GM19351 (cell line): ENCODE measurements around the gene COX6B2.

Source experiments
- ATAC-seq: cut with Tn5 transposase; IDR thresholded peaks from one replicate; pipeline ENCODE4 v1.9.1; 2021; ENCODE audit warnings: mild to moderate bottlenecking, moderate library complexity; ENCODE audit not compliant: unreplicated experiment

COX6B2 gene

GRCh38 chr19:55315956-55316525 lies 38.5 kb downstream of the COX6B2 start:
- ATAC-seq = no peak

GRCh38 chr19:55314396-55314795 lies 40.1 kb downstream of the COX6B2 start:
- ATAC-seq = no peak

DNA sequence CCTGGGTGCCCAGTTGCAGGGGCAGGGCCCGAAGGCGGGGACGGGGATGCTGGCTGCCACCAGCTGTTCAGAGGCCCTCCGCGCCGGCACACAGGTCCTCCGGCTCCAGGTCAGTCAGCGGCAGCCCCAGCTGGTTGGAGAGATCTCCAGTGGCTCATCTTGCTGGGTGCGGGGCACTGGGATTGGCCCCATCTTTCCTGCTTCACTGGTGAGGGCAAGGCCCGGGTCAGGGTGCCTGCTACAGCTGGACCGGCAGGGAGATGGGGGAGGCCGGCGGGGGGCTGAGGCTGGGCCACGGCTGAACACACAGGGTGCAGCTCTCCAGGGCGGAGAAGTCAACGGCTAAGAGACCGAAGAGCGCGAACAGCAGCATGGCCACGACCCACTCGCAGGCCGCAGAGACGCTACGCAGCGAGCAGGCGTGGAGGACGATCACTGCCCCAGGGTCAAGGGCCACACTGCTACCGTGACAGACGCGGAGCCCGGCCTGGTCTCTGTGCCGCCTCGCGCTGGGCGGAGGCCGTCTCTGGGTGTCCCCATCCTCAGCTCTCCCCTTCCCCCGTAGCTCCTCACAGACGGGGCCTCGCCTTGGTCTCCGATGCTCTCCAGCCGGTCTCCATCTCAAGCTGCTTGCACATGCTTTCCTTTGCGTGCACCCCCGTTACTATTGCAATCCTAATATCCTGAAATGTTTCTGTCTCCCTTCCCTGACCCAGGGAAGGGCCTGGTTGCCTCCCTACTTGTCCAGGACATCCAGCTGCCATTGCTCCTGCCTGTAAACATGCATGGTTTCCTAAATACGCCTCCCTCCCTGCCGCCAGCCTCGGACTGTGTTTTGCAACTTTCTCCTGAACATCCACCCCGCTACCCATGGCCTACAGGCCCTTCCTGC lies 41.7 kb downstream of the COX6B2 start:
- ATAC-seq = no peak

GRCh38 chr19:55311797-55312196 lies 42.7 kb downstream of the COX6B2 start:
- ATAC-seq = no peak

DNA sequence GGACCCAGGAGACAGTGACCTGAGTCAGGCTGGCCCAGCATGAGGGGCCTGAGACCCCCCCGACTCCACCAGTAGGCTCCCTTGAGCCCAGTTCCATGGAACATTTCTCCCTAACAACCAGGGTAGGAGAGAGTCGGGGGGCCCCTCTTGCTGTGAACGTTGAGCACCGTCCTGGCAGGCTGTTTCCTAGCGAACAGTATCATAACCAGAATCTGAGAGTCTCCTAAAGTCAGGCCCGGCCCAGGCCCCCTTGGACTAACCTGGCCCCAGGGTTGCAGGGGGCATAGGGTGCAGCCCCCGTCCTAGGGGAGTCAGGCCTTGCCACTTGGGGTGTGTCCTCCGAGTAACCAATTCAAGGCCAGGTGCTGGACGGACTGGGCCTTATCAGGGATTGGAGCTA lies 43.1 kb downstream of the COX6B2 start:
- ATAC-seq = no peak

DNA sequence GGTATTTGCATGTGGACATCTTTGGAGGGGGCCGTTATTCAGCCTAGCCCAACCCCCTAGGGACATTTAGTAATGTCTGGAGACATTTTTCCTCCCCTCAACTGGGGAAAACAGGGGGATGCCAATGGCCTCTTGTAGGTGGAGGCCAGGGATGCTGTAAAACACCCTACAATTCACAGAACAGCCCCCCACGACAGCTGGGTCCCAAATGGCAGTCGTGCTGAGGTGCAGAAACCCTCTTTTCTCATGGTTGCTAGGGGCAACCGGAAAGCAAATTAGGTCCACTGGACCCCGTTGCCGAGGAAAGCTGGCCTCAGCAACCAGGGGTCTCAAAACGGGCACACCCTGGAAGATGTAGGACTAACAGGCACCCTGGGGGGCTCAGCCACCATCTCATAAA lies 44.0 kb downstream of the COX6B2 start:
- ATAC-seq = no peak

DNA sequence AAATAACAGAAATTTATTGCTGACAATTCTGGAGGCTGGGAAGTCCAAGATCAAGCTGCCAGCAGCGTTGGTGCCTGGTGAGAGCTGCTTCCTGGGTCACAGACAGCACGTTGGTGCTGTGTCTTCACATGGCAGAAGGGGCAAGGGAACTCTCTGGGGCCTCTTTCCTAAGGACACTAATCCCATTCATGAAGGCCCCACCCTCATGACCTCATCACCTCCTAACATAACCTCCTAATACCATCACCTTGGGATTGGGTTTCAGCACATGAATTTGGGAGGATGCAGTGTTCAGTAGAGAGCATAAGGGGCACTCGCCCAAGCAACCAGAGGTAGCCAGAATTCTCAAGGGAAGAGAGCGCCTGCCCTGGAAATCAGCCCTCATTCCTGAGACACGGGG lies 45.1 kb downstream of the COX6B2 start:
- ATAC-seq = no peak

- ATAC-seq = no peak
Measured at GRCh38 chr19:55308281-55308680, 46.2 kb downstream of the COX6B2 start.

DNA sequence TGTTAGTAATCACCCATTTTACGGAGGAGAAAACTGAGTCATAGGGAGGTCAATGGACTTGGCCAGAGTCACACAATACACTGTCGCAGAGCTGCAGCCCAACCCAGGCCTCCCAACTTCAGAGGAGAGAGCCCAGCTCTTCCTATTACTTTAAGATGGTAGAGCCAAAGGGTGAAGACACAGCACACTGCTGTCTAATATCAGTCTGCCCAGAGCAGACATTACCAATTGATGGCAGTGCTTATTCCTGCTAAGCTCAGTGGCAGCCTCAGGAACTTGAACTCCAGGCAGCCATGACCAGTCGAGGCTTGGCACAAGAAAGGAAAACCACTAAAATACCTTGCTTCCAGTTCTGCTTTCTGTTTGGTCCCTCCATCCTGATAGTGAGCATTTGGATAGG lies 47.8 kb downstream of the COX6B2 start:
- ATAC-seq = no peak

DNA sequence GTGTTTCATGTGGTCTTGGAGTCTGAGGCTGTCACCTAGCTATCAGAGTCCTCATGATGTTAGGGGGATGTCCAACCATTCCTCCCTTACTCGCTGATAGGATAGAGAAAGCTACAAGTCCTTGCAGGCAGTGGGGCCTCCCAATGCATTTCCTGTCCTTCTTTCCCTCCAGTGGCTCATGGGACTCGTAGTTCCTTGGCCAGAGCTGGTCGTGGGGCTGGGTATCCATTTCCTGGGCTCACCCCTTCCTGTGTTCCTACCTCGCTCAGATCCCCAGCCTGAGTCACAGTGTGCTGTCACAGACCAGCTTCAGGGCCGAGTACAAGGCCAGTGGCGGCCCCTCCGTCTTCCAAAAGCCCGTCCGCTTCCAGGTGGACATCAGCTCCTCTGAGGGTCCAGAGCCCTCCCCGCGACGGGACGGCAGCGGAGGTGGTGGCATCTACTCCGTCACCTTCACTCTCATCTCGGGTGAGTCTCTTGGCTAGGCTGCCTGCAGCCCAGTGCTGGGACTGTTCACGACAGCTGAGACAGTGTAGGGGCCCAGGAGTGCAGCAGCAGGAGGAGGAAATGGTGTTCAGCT lies 48.4 kb downstream of the COX6B2 start:
- no peak for ATAC-seq

DNA sequence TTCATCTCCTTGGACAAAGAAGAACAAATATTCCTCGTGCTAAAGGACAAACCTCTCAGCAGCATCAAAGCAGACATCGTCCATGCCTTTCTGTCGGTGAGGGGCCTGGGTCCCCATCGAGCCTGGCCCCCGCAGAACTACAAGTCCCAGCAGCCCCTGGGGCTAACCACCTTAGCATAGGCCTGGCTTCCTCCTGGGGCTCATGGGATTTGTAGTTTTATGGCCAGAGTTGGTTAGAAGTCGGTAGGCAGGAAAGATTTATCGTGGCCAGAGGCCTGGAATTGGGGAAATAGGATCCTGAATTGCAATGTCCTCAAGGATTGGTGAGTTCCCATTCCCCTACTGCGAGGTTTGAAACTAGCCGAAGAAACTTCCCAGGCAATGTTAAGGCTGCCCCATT lies 49.0 kb downstream of the COX6B2 start:
- ATAC-seq = no peak

DNA sequence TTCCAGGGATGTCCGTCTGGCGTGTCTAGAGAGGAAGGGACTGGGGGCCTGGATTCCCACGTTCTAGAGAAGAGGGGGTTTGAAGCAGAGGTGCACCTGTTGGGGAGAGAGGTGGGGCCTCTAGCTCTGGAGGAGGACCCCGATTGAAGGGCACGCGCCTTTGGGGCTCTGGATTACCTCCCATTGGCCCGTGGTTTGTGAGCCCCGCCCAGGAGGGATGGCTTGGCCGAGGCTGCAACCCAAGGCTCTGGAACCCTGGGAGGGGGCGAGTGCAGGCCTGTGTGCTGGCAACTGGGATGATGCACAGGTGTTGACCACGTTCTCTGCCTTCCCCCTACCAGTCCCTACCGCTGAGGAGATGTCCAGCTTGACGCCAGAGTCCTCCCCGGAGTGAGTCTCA lies 49.5 kb downstream of the COX6B2 start:
- no peak for ATAC-seq

DNA sequence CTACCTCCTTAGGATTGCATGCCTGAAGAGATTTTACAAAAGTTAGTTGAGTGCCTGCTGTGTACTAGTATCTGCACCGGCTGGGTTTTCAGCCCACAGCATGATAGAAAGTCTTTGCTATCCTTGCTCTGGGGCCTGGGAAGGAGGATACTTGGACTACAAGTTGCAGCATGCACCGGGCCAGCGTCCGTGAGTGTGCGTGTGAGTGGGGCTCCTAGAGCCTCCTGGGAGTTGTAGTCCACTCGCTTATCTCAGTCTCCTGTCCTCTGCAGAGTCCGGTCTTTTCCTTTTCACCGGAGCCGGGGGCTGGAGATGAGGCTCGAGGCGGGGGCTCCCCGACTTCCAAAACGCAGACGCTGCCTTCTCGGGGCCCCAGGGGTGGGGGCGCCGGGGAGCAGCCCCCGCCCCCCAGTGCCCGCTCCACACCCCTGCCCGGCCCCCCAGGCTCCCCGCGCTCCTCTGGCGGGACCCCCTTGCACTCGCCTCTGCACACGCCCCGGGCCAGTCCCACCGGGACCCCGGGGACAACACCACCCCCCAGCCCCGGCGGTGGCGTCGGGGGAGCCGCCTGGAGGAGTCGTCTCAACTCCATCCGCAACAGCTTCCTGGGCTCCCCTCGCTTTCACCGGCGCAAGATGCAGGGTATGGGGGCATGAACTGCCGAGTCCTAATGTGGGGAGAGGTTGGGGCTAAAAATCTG lies 50.1 kb downstream of the COX6B2 start:
- no peak for ATAC-seq

GRCh38 chr19:55303477-55303876 lies 51.0 kb downstream of the COX6B2 start:
- no peak for ATAC-seq

- ATAC-seq = no peak
Measured at GRCh38 chr19:55302318-55302703, 52.2 kb downstream of the COX6B2 start.

- peak; percentile 69 for ATAC-seq
Measured at GRCh38 chr19:55301459-55302317, 52.8 kb downstream of the COX6B2 start.

- ATAC-seq = no peak
Measured at GRCh38 chr19:55300886-55301458, 53.5 kb downstream of the COX6B2 start.

DNA sequence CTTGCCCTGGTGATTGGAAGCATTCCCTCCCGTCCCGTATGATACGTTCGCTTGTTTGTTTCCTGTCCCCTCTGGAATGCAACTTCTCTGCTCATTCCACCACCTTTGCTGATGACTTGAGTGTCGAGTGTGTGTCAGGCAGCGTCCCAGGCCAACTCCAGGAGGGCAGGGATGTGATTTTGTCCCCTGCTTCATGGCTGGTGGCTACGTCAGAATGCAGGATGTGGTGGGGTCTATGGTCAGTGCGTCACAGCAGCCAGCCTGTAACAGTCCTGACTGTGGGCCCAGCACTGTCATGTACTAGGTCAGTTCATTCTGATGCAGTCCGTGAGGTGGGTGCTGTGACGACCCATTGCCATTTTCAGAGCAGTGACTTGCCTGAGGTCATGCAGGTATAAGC lies 54.5 kb downstream of the COX6B2 start:
- ATAC-seq = no peak
